GM20431 (cell line): ENCODE data around the gene FBXO40.

ENCODE experiments used
- in situ Hi-C: fragments of 300-500 bp; cut with MseI, MboI; formaldehyde crosslinking; loops from one replicate; pipeline ENCODE4 v1.15.0; 2020; ENCODE audit warnings: low sequenced_read_pairs; ENCODE audit not compliant: unreplicated experiment

Gene FBXO40

GRCh38 chr3:121660356-121661171 is 67.4 kb downstream of the FBXO40 start, which contains the start of gene HCLS1:
TSS of gene HCLS1 (minus strand) at chr3:121660903. CDS start at chr3:121658347, 2,556 bp downstream.
- in situ Hi-C loops, result no loop called here

GRCh38 chr3:121661376-121661775 is 68.2 kb downstream of the FBXO40 start:
- in situ Hi-C loops, result no loop called here

- in situ Hi-C loops, result no loop called here
These were observed 69.6 kb downstream of the FBXO40 start for GRCh38 chr3:121662742-121663141.

GRCh38 chr3:121663171-121663847 is 70.1 kb downstream of the FBXO40 start:
- in situ Hi-C loops, result no loop called here

GRCh38 chr3:121665488-121665887 is 72.3 kb downstream of the FBXO40 start:
- in situ Hi-C loops, result no loop called here

- in situ Hi-C loops, result no loop called here
These were observed 74.2 kb downstream of the FBXO40 start for GRCh38 chr3:121667333-121667732.

GRCh38 chr3:121670676-121671075 is 77.5 kb downstream of the FBXO40 start:
- in situ Hi-C loops, result no loop called here

- in situ Hi-C loops, result no loop called here
These were observed 84.0 kb downstream of the FBXO40 start for GRCh38 chr3:121677141-121677540.
